SK-N-SH (cell line): ENCODE measurements around the gene SLC13A3.

Experiments
- GATA2 ChIP-seq: sonication (generic); formaldehyde crosslinking; IDR thresholded peaks from 2 replicates; pipeline ENCODE4 v1.5.0; 2020; ENCODE audit warnings: mild to moderate bottlenecking, missing genetic modification reagents
- RAD21 ChIP-seq: IDR thresholded peaks from 2 replicates; pipeline ENCODE4 v1.6.1; 2012; ENCODE audit warnings: mild to moderate bottlenecking, low read length
- TAF1 ChIP-seq: IDR thresholded peaks from 2 replicates; pipeline ENCODE4 v1.6.1; 2012; ENCODE audit warnings: low read depth, mild to moderate bottlenecking, low read length, moderate library complexity, borderline replicate concordance
- TF ChIP-seq, protein P1 (sequence below): fragments of 200-600 bp; sonication (generic); IDR thresholded peaks from 2 replicates; pipeline ENCODE4 v1.6.1; 2017; ENCODE audit warnings: antibody characterized with exemption, mild to moderate bottlenecking, moderate library complexity

GRCh38 chr20:46546298-46546697 is 105.0 kb downstream of the SLC13A3 start:
- TF ChIP-seq TAF1, result no peak
- TF ChIP-seq, protein P1, sequence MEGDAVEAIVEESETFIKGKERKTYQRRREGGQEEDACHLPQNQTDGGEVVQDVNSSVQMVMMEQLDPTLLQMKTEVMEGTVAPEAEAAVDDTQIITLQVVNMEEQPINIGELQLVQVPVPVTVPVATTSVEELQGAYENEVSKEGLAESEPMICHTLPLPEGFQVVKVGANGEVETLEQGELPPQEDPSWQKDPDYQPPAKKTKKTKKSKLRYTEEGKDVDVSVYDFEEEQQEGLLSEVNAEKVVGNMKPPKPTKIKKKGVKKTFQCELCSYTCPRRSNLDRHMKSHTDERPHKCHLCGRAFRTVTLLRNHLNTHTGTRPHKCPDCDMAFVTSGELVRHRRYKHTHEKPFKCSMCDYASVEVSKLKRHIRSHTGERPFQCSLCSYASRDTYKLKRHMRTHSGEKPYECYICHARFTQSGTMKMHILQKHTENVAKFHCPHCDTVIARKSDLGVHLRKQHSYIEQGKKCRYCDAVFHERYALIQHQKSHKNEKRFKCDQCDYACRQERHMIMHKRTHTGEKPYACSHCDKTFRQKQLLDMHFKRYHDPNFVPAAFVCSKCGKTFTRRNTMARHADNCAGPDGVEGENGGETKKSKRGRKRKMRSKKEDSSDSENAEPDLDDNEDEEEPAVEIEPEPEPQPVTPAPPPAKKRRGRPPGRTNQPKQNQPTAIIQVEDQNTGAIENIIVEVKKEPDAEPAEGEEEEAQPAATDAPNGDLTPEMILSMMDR, result no peak
- TF ChIP-seq RAD21, result no peak
- TF ChIP-seq GATA2 (CRISPR knock-in tag), result no peak
